Endodermal cell (in vitro differentiated cells): Measurements from ENCODE around the gene NDUFAF2. TPM values are rescaled to one million over a fixed set of nuclear protein-coding genes. Genes with fewer than 3 reads are reported as not detected.

ENCODE experiments used
- DNase-seq: peaks from one replicate; pipeline ENCODE4 v3.0.0-alpha.2; 2017
- H3K27ac ChIP-seq: 2 replicates; pipeline ENCODE4 v1.5.1; 2013; ENCODE audit warnings: mild to moderate bottlenecking, low read depth, low read length, moderate library complexity
- H3K27me3 ChIP-seq: 2 replicates; pipeline ENCODE4 v1.6.1; 2013; ENCODE audit warnings: mild to moderate bottlenecking, low read length, moderate library complexity; ENCODE audit not compliant: insufficient read depth, control insufficient read depth, poor library complexity, severe bottlenecking
- H3K36me3 ChIP-seq: 2 replicates; pipeline ENCODE4 v1.7.0; 2013; ENCODE audit warnings: mild to moderate bottlenecking, low read length, moderate library complexity; ENCODE audit not compliant: control insufficient read depth, insufficient read depth
- H3K4me1 ChIP-seq: one replicate; pipeline ENCODE4 v1.7.0; 2013; ENCODE audit warnings: low read length; ENCODE audit not compliant: control insufficient read depth, insufficient read depth
- H3K4me3 ChIP-seq: 2 replicates; pipeline ENCODE4 v1.5.1; 2013; ENCODE audit warnings: mild to moderate bottlenecking, low read length, moderate library complexity
- H3K9ac ChIP-seq: 2 replicates; pipeline ENCODE4 v1.6.1; 2013; ENCODE audit warnings: mild to moderate bottlenecking, low read length, moderate library complexity; ENCODE audit not compliant: poor library complexity, severe bottlenecking; ENCODE audit errors: extremely low read depth
- H3K9me3 ChIP-seq: 2 replicates; pipeline ENCODE4 v1.6.1; 2013; ENCODE audit warnings: mild to moderate bottlenecking, low read length, moderate library complexity; ENCODE audit not compliant: control insufficient read depth
- H3K27ac Mint-ChIP-seq: 2 replicates; pipeline ENCODE4 v1.8.0; 2020; ENCODE audit warnings: mixed read lengths
- H3K27me3 Mint-ChIP-seq: 2 replicates; pipeline ENCODE4 v1.8.0; 2021; ENCODE audit warnings: mild to moderate bottlenecking, mixed read lengths; ENCODE audit not compliant: insufficient read depth
- H3K36me3 Mint-ChIP-seq: 2 replicates; pipeline ENCODE4 v1.8.0; 2020; ENCODE audit warnings: low read depth, mixed read lengths
- H3K4me1 Mint-ChIP-seq: 2 replicates; pipeline ENCODE4 v1.8.0; 2020; ENCODE audit warnings: mixed read lengths
- H3K4me3 Mint-ChIP-seq: 2 replicates; pipeline ENCODE4 v1.8.0; 2020; ENCODE audit warnings: mild to moderate bottlenecking, moderate library complexity, mixed read lengths
- H3K9me3 Mint-ChIP-seq: 2 replicates; pipeline ENCODE4 v1.8.0; 2020; ENCODE audit warnings: mild to moderate bottlenecking, mixed read lengths
- CTCF ChIP-seq: fragments of 200-600 bp; sonication (generic); conservative IDR thresholded peaks from 2 replicates; pipeline ENCODE4 v1.5.0; 2021; ENCODE audit warnings: antibody characterized with exemption, mild to moderate bottlenecking
- WGBS, 2 experiments: methylation state at CpG; one replicate each; pipeline versions ENCODE4 v1.1.5 to v1.1.7; 2013; ENCODE audit warnings: missing lambda C conversion rate in 2 of 2, mixed read lengths in 1 of 2; ENCODE audit not compliant: insufficient coverage in 1 of 2, insufficient read length in 1 of 2; 5-methylcytosine and 5-hydroxymethylcytosine counted together
- total RNA-seq, 2 donors: library from RNA; stranded (reverse); fragmentation: NEBNext Ultra II Directional in 1 of 2; extraction: Animal tissue kit (Norgen Biotek cat#: 25700) in 1 of 2; gene quantifications; 2 replicates in 1 of 2; 3 replicates in 1 of 2; pipeline ENCODE4 v1.2.1, GENCODE V29; 2021

The NDUFAF2 gene
- total RNA-seq, 2 donors from 2014 or later = 20.5 to 23.0 TPM

- Mint-ChIP-seq H3K4me3 (no peak overlapping the region), H3K27ac (no peak overlapping the region), H3K27me3 (no peaks in the 10 kb centered on the region), H3K9me3 (no peaks in the 10 kb centered on the region), H3K36me3 (no peaks in the 10 kb centered on the region), H3K4me1 (no peaks in the 10 kb centered on the region)
- Histone ChIP-seq H3K27me3 (no peaks in the 10 kb centered on the region), H3K27ac (no peak overlapping the region), H3K9me3 (no peaks in the 10 kb centered on the region), H3K4me1 (no peaks in the 10 kb centered on the region), H3K9ac (no peak overlapping the region), H3K36me3 (no peaks in the 10 kb centered on the region), H3K4me3 (no peak overlapping the region)
- DNase-seq = no peak
- WGBS, 2 experiments = 85 to 100% methylated on average over 3 to 4 of the region's 4 CpGs
- no peak for TF ChIP-seq CTCF
Observed at GRCh38 chr5:61123145-61123544, 178.1 kb downstream of the NDUFAF2 start.

GRCh38 chr5:61130289-61130688 lies 185.3 kb downstream of the NDUFAF2 start:
- H3K9me3 ChIP-seq = no peaks in the 10 kb centered on the region
- Mint-ChIP-seq H3K4me3 (no peak overlapping the region), H3K4me1 (peaks cover 18% of the 10 kb centered on the region), H3K27ac (no peak overlapping the region), H3K27me3 (no peaks in the 10 kb centered on the region), H3K9me3 (no peaks in the 10 kb centered on the region), H3K36me3 (peaks cover 2% of the 10 kb centered on the region)
- no peaks in the 10 kb centered on the region for H3K27me3 ChIP-seq
- H3K36me3 ChIP-seq = no peaks in the 10 kb centered on the region
- WGBS, 2 experiments = 88 to 97% methylated on average over 1 to 2 of the region's 2 CpGs
- H3K9ac ChIP-seq = no peak overlapping the region
- TF ChIP-seq CTCF = no peak
- peaks cover 4% of the 10 kb centered on the region for H3K4me1 ChIP-seq
- no peak overlapping the region for H3K4me3 ChIP-seq
- H3K27ac ChIP-seq = no peak overlapping the region
- no peak for DNase-seq

GRCh38 chr5:61132559-61132958 lies 187.6 kb downstream of the NDUFAF2 start:
- Mint-ChIP-seq H3K9me3 (no peaks in the 10 kb centered on the region), H3K27ac (no peak overlapping the region), H3K4me3 (no peak overlapping the region), H3K4me1 (peaks cover 25% of the 10 kb centered on the region), H3K36me3 (peaks cover 2% of the 10 kb centered on the region), H3K27me3 (no peaks in the 10 kb centered on the region)
- Histone ChIP-seq H3K4me1 (peaks cover 4% of the 10 kb centered on the region), H3K9me3 (no peaks in the 10 kb centered on the region), H3K27ac (no peak overlapping the region), H3K27me3 (no peaks in the 10 kb centered on the region), H3K9ac (no peak overlapping the region), H3K36me3 (no peaks in the 10 kb centered on the region), H3K4me3 (no peak overlapping the region)
- WGBS, 2 experiments = 100% methylated on average over 1 of the region's 1 CpG; no CpG with 5 or more reads in 1 of the 2 experiments
- TF ChIP-seq CTCF = peak; percentile 60
- no peak for DNase-seq
